GM18519 (cell line): ENCODE results near the gene DUSP12.
"Not testable (repeated sequence)": the region's sequence is repeated elsewhere in the genome, so short reads cannot be mapped to it uniquely, and the experiment has no call there.

Source experiments
- ATAC-seq: cut with Tn5 transposase; IDR thresholded peaks from one replicate; pipeline ENCODE4 v1.9.1; 2021; ENCODE audit warnings: mild to moderate bottlenecking, moderate library complexity; ENCODE audit not compliant: unreplicated experiment, low FRiP score

DUSP12 gene

GRCh38 chr1:161768461-161768860 is 18.9 kb downstream of the DUSP12 start:
- no peak for ATAC-seq

DNA sequence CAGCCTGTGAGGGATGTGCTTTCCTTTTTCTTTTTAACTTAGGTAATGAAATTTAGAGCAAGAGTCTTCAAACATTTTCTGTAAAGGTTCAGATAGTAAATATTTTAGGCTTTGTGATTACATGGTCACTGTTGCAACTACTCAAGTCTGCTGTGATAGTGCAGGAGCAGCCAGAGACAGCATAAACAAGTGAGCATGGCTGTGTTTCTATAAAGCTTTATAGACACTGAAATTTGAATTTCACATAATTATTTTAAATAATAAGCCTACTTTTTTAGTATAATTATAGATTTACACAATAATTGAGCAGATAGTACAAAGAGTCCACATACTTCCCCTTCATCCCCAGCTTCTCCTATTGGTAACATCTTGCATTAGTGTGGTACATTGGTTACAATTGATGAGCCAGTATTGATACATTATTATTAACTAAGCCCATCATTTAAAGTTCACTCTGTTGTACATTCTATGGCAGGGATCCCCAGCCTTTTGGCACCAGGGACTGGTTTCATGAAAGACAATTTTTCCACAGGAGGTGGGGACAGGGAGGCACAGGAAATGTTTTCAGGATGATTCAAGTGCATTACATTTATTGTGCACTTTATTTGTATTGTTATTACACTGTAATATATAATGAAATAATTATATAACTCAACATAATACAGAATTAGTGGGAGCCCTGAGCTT is 19.5 kb downstream of the DUSP12 start:
- ATAC-seq: no peak

DNA sequence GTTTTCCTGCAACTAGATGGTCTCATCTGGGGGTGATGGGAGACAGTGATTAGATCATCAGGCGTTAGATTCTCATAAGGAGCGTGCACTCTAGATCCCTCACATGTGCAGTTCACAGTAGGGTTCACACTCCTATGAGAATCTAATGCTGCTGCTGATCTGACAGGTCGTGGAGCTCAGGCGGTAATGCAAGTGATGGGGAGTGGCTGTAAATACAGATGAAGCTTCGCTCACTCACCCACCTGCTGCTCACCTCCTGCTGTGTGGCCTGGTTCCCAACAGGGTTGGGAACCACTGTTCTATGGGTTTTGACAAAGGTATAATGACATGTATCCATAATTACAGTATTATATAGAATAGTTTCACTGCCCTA is 20.1 kb downstream of the DUSP12 start:
- not testable (repeated sequence) for ATAC-seq

DNA sequence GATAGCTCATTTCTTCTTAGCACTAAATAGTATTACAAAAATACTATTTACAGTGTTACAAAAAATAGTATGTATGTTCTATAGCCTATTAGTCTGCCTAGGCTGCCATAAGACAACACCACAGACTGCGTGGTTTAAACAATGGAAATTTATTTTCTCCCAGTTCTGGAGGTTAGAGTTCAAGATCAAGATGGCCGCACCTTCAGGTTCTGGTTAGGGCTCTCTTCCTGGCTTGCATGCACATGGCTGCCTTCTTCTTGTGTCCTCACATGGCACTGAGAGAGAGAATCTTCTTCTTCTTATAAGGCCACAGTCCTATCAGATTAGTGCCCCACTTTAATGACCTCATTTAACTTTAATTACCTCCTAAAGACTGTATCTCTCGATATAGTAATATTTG is 20.7 kb downstream of the DUSP12 start:
- no peak for ATAC-seq

- ATAC-seq: no peak
Measured at GRCh38 chr1:161771161-161771560, 21.6 kb downstream of the DUSP12 start.

DNA sequence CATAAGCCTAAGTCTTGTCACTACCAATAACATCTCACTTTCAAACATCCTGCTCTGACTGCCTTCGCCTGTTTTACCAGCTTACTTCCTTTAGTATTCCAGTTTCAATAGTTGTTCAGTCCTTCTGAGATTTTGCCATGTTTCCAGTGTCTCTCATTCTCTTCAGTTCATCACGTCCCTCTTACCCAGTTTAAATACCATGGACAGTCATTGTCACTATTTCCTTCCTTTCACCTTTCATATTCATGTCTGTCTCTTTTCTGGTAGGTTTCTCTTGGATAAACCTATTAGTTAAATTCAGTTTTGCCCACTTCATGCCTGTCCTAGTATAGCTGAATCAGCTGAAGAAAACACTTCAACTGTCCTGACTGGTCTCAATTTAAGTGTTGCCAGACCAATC is 22.4 kb downstream of the DUSP12 start:
- no peak for ATAC-seq

- ATAC-seq: no peak
Measured at GRCh38 chr1:161772397-161772796, 22.8 kb downstream of the DUSP12 start.

- no peak for ATAC-seq
Measured at GRCh38 chr1:161773791-161774190, 24.2 kb downstream of the DUSP12 start.

DNA sequence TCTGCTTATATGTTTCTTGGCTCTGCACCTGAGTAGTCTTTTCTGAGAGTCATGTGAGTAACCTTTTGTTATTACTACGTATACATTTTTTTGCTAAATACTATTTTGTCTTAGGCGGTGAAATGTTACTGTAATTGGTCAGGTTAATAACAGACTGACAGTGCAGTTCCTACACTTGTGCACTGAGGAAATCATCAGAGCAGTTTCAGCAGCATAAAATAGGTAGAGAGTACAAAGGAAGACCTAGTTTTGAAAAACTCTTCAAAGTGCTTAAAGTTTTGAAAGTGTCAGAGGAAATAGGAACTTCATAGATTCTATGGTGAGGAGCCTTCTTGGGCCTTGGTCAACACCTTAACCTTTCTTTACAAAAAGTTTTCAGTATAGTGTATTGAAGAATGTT is 27.7 kb downstream of the DUSP12 start:
- no peak for ATAC-seq

DNA sequence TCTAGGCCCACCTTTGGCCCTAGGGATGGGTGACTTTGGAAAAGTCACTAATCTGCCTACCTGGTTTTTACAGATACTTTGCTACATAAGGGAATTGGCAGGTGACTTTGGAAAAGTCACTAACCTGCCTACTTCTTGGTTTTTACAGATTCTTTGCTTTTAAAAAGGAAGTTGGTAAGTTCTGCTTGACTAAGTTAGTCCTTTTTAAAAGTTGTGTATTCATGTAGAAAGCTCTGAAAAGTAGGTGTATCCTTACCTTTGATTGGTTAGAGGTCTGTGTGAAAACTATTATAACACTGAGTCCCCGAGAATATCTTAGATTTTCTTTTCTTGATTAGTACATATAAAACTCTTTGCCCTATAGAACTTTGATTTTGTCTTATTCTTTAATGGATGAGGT is 28.9 kb downstream of the DUSP12 start:
- no peak for ATAC-seq

DNA sequence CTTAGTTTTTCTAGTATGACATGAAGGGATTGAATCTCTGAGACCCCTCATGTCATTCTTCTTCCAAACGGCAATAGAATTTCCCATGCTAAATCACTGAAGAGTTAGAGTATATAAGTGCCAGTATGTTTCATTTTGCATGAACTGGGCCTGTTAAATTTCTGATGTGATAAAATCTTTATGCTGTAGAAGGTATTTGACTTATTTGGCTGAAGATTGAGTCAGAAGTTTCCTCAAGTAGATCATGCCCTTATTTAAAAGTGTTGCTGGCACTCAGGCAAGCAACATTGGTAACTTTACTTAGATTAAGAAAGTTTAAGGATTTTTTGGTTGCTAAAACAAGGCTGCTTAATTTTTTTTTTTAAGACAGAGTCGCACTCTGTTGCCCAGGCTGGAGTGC is 29.8 kb downstream of the DUSP12 start:
- no peak for ATAC-seq

GRCh38 chr1:161781995-161782394 is 32.4 kb downstream of the DUSP12 start:
- no peak for ATAC-seq

- ATAC-seq: no peak
Measured at GRCh38 chr1:161782886-161783285, 33.3 kb downstream of the DUSP12 start.

DNA sequence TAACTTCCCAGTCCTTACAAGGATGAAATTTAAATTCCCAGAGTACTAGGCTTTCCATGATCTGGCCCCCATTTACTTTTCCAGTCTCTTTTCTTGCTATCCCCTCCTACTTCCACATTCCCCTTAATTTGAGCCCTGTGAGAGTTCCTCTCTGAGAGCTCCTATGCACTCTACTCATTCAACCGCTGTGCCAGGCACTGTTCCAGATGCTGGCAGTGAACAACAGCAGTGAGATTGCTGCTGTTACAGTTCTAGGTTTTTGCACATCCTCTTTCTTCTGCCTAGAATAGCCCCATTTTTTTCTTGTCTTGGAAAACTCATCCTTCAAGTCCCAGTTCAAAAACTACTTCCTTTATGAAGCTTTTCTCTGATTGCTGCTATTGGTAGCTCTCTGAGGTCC is 35.4 kb downstream of the DUSP12 start:
- no peak for ATAC-seq

GRCh38 chr1:161787355-161787754 is 37.8 kb downstream of the DUSP12 start:
- no peak for ATAC-seq

DNA sequence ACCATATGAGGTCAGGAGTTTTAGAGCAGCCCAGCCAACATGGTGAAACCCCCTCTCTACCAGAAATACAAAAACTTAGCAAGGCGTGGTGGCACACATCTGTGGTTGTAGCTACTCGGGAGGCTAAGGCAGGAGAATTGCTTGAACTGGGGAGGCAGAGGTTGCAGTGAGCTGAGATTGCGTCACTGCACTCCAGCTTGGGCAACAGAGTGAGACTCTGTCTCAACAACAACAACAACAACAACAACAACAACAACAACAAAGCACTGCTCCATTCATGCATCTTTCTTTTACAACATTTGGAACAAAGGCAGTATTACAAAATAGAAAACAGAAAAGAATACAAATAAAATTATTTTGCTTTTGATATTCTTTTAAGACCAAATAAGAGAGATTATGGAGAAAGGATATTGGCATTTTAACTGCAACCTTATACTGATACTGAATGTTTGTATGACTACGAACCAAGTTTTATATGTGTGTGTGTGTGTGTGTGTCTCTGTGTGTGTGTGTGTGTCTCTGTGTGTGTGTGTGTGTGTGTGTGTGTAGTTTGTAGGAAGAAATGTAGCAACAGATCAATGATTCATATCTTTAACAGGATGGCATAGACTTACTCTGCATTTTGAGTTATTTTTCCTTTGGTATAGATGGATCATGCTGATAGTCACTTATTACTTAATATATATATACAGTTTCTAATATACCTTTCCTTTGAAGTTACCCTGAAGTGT is 41.2 kb downstream of the DUSP12 start:
- ATAC-seq: no peak

DNA sequence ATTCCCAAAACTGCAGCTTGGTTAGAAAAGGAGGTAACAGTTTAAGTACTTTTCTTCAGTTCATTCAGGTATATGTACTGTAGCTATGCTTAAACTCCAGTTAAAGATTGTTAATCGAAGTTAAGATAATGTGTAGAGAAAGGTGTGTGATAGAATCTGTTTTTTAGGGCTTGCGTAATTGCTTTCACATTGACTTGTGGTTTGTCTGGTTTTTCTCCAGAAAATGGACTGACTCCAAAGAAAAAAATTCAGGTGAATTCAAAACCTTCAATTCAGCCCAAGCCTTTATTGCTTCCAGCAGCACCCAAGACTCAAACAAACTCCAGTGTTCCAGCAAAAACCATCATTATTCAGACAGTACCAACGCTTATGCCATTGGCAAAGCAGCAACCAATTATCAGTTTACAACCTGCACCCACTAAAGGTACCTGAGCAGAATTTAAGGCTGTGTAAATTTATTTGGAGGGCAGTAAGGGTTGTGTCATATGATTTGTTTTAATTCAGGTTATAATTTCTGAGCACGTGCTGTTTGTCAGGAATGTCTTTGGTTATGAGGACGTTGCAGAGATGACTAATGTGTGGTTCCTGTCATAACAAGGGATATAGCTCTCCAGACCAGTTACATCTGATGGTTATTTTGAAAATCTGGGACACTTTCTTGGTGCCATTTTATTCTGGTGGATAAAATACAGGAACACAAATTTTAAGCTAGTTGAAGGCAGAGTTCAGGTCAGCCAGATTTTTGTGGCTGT is 42.5 kb downstream of the DUSP12 start:
- ATAC-seq: no peak

DNA sequence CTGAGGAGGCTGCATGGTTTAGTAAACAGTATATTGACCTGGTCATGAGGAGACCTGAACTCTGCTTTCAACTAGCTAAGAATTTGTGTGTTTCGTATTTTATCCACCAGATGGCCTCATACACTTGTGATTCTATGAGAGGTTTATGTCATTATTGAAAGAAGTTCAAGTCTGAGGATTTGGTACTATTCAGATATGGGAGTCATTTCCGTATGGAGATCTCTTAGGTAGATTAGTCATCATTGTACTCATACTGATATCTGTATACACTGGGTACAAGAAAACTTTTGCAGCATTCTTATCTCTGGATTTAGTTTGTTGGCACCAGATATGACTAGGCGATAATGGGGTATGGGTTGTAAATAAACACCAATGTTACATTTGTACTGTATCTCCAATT is 43.2 kb downstream of the DUSP12 start:
- peak; percentile 87 for ATAC-seq

DNA sequence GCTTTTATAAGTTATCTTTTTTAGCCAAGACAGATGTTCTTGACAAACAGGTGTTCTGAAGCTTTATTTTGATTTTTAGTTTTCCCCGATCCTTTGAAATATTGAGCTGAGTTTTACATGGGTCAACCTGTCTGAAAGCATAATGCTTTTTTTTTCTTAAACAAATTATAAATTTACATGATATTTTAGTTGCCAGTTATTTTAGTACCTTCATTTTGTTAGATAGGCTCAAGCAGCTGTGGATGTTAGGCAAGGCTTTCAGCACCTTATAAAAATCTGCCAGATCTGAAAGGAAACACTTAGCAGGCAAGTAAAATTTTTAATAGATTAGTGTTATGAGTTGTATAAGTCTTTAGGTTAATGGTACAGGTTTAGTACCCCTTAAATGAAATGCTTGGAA is 50.2 kb downstream of the DUSP12 start:
- ATAC-seq: no peak

DNA sequence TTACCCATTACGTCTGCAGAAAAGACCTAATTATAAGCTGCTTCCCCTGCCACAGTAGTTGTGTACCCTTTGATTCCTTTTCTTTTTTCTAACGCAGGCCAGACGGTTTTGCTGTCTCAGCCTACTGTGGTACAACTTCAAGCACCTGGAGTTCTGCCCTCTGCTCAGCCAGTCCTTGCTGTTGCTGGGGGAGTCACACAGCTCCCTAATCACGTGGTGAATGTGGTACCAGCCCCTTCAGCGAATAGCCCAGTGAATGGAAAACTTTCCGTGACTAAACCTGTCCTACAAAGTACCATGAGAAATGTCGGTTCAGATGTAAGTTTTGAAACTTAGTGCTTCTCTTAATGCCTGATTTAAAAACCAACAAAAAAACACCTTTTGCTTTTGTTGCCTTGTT is 52.4 kb downstream of the DUSP12 start:
- no peak for ATAC-seq

DNA sequence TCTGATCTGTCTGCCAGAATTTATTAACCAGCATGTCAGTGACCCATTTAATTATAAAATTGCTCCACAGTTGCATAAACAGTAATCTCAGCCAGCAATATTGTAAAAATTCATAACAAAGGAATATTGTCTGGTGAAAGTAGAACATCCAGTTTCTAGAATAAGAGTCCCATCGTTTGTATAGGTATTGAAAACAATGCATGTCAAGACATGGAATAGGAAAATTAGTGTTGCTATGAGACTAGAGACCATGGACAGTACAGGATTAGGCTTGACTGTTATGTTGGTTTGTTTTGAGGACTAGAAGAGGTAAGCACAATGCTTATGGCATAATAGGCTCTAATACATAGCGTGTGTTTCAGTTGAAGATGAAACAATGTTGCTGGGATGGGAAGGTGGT is 53.6 kb downstream of the DUSP12 start:
- ATAC-seq: no peak
